H9 (cell line): ENCODE results near the gene CCDC69. TPM values are rescaled to one million over a fixed set of nuclear protein-coding genes. Genes with fewer than 3 reads are reported as not detected.

Experiments
- DNase-seq: peaks from one replicate; pipeline ENCODE4 v3.0.0-alpha.2; 2017
- H2AFZ ChIP-seq: one replicate; pipeline ENCODE4 v1.6.1; 2013; ENCODE audit warnings: mild to moderate bottlenecking, low read length, control low read depth, moderate library complexity
- H2AK5ac ChIP-seq: 2 replicates; pipeline ENCODE4 v1.6.1; 2013; ENCODE audit warnings: low read length, control low read depth, mixed read lengths; ENCODE audit not compliant: insufficient read length
- H2BK120ac ChIP-seq: one replicate; pipeline ENCODE4 v1.6.1; 2013; ENCODE audit warnings: low read depth, mild to moderate bottlenecking, low read length, control low read depth, inconsistent platforms; ENCODE audit not compliant: poor library complexity, severe bottlenecking
- H2BK12ac ChIP-seq: 2 replicates; pipeline ENCODE4 v1.6.1; 2013; ENCODE audit warnings: low read length, control low read depth, mixed read lengths, low read depth; ENCODE audit not compliant: insufficient read length
- H2BK15ac ChIP-seq: 2 replicates; pipeline ENCODE4 v1.6.1; 2013; ENCODE audit warnings: low read depth, low read length, control low read depth
- H2BK20ac ChIP-seq: one replicate; pipeline ENCODE4 v1.6.1; 2013; ENCODE audit warnings: low read depth, mild to moderate bottlenecking, low read length, control low read depth, inconsistent platforms; ENCODE audit not compliant: poor library complexity, severe bottlenecking
- H2BK5ac ChIP-seq: 2 replicates; pipeline ENCODE4 v1.6.1; 2013; ENCODE audit warnings: low read length, control low read depth, mixed read lengths; ENCODE audit not compliant: insufficient read length
- H3K14ac ChIP-seq: 2 replicates; pipeline ENCODE4 v1.6.1; 2013; ENCODE audit warnings: low read length, control low read depth; ENCODE audit not compliant: insufficient read depth
- H3K18ac ChIP-seq: 2 replicates; pipeline ENCODE4 v1.6.1; 2013; ENCODE audit warnings: low read depth, mild to moderate bottlenecking, mixed read lengths, low read length, control low read depth; ENCODE audit not compliant: insufficient read length
- H3K23ac ChIP-seq: 2 replicates; pipeline ENCODE4 v1.6.1; 2013; ENCODE audit warnings: low read length, control low read depth, mixed read lengths, low read depth; ENCODE audit not compliant: insufficient read length
- H3K23me2 ChIP-seq: 2 replicates; pipeline ENCODE4 v1.6.1; 2013; ENCODE audit warnings: low read depth, mild to moderate bottlenecking, mixed read lengths, low read length, control low read depth; ENCODE audit not compliant: insufficient read length, poor library complexity, severe bottlenecking
- H3K27ac ChIP-seq: 2 replicates; pipeline ENCODE4 v1.5.1; 2013; ENCODE audit warnings: low read length, control low read depth, mixed read lengths, low read depth; ENCODE audit not compliant: insufficient read length
- H3K27me3 ChIP-seq: 2 replicates; pipeline ENCODE4 v1.6.1; 2013; ENCODE audit warnings: low read length, control low read depth, inconsistent platforms; ENCODE audit not compliant: insufficient read depth
- H3K4ac ChIP-seq: 2 replicates; pipeline ENCODE4 v1.6.1; 2013; ENCODE audit warnings: low read depth, mild to moderate bottlenecking, control low read depth, inconsistent platforms, low read length, moderate library complexity
- H3K4me1 ChIP-seq: 2 replicates; pipeline ENCODE4 v1.6.1; 2013; ENCODE audit warnings: low read length, control low read depth, inconsistent platforms; ENCODE audit not compliant: insufficient read depth
- H3K4me2 ChIP-seq: 2 replicates; pipeline ENCODE4 v1.6.1; 2013; ENCODE audit warnings: low read length, control low read depth, mixed read lengths; ENCODE audit not compliant: insufficient read length, insufficient read depth
- H3K56ac ChIP-seq: 2 replicates; pipeline ENCODE4 v1.6.1; 2013; ENCODE audit warnings: low read depth, mild to moderate bottlenecking, mixed read lengths, low read length, control low read depth; ENCODE audit not compliant: insufficient read length
- H3K79me1 ChIP-seq: 2 replicates; pipeline ENCODE4 v1.6.1; 2013; ENCODE audit warnings: low read depth, mild to moderate bottlenecking, moderate library complexity, low read length, control low read depth, inconsistent platforms; ENCODE audit not compliant: insufficient read depth, poor library complexity, severe bottlenecking
- H3K79me2 ChIP-seq: 2 replicates; pipeline ENCODE4 v1.6.1; 2013; ENCODE audit warnings: low read length, control low read depth, inconsistent platforms; ENCODE audit not compliant: insufficient read depth
- H3K9ac ChIP-seq: 2 replicates; pipeline ENCODE4 v1.6.1; 2013; ENCODE audit warnings: low read length, control low read depth, mixed read lengths; ENCODE audit not compliant: insufficient read length; ENCODE audit errors: extremely low read depth
- H3K9me3 ChIP-seq: one replicate; pipeline ENCODE4 v1.6.1; 2013; ENCODE audit warnings: low read depth, low read length, inconsistent platforms; ENCODE audit not compliant: control insufficient read depth
- H3T11ph ChIP-seq: one replicate; pipeline ENCODE4 v1.6.1; 2013; ENCODE audit warnings: mild to moderate bottlenecking, low read length, control low read depth, inconsistent platforms
- H4K20me1 ChIP-seq: one replicate; pipeline ENCODE4 v1.6.1; 2013; ENCODE audit not compliant: control insufficient read depth, insufficient read length, insufficient read depth
- H4K5ac ChIP-seq: 2 replicates; pipeline ENCODE4 v1.6.1; 2013; ENCODE audit warnings: low read depth, mild to moderate bottlenecking, mixed read lengths, low read length, control low read depth; ENCODE audit not compliant: insufficient read length
- H4K8ac ChIP-seq: replicated peaks from 2 replicates; pipeline ENCODE4 v1.6.1; 2013; ENCODE audit warnings: low read length, control low read depth, mixed read lengths, low read depth; ENCODE audit not compliant: insufficient read length
- H4K91ac ChIP-seq: 2 replicates; pipeline ENCODE4 v1.6.1; 2013; ENCODE audit warnings: low read depth, mild to moderate bottlenecking, moderate library complexity, mixed read lengths, low read length, control low read depth; ENCODE audit not compliant: insufficient read length
- H3K27ac Mint-ChIP-seq, 3 experiments: 2 replicates in 2 of 3; 3 replicates in 1 of 3; pipeline ENCODE4 v1.8.0; 2020 to 2021; ENCODE audit warnings: mixed read lengths in 3 of 3, mild to moderate bottlenecking in 1 of 3, moderate library complexity in 1 of 3
- H3K27me3 Mint-ChIP-seq: 2 replicates; pipeline ENCODE4 v1.8.0; 2021; ENCODE audit warnings: low read depth, mild to moderate bottlenecking, moderate library complexity, mixed read lengths
- H3K36me3 Mint-ChIP-seq, 3 experiments: 2 replicates in 2 of 3; 3 replicates in 1 of 3; pipeline ENCODE4 v1.8.0; 2020 to 2021; ENCODE audit warnings: low read depth in 3 of 3, mixed read lengths in 3 of 3; ENCODE audit not compliant: insufficient read depth in 1 of 3
- H3K4me1 Mint-ChIP-seq, 2 experiments: 2 replicates each; pipeline ENCODE4 v1.8.0; 2020; ENCODE audit warnings: mixed read lengths in 2 of 2
- H3K4me3 Mint-ChIP-seq, 2 experiments: 2 replicates in 1 of 2; 3 replicates in 1 of 2; pipeline ENCODE4 v1.8.0; 2020 to 2021; ENCODE audit warnings: mild to moderate bottlenecking in 2 of 2, mixed read lengths in 2 of 2, moderate library complexity in 1 of 2
- H3K9me3 Mint-ChIP-seq, 2 experiments: 2 replicates in 1 of 2; 3 replicates in 1 of 2; pipeline ENCODE4 v1.8.0; 2020; ENCODE audit warnings: mild to moderate bottlenecking in 2 of 2, mixed read lengths in 2 of 2, moderate library complexity in 1 of 2
- CTCF ChIP-seq: fragments of 200-600 bp; sonication (generic); conservative IDR thresholded peaks from 3 replicates; pipeline ENCODE4 v1.8.0; 2021; ENCODE audit warnings: antibody characterized with exemption, mild to moderate bottlenecking
- total RNA-seq: library from RNA; stranded (reverse); gene quantifications from 2 replicates; pipeline ENCODE4 v1.2.1, GENCODE V29; 2021

CCDC69 gene
- total RNA-seq, 1 experiment from 2014 or later = 5.3 TPM

DNA sequence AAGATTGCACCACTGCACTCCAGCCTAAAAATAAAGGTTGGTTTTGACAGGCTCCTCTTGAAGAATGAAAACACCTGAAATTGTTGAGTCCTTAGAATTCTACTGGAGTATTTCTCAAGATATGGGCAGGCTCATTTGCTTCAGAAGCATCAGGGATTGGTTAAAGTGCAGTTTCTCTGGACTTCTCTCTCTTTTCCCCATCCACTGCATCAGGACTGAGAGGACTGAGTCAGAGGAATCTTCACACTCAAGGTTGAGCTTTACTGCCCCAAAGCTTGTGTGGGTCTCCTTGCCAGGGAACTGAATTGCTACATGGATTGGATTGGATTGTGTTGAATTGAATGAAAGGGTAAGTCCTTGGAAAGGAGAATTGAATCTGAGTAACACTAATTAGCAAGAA is 7.5 kb upstream of the CCDC69 start:
- no peak overlapping the region for H3K18ac ChIP-seq
- Mint-ChIP-seq H3K27ac (no peak overlapping the region), H3K9me3 (no peaks in the 10 kb centered on the region), H3K4me3 (no peak overlapping the region), H3K4me1 (0 out of 4 replicates have a peak, but pooled peaks cover 0 to 3% of the 10 kb centered on the region in 2 experiments), H3K36me3 (no peaks in the 10 kb centered on the region), H3K27me3 (peaks cover 2% of the 10 kb centered on the region; the same call in 1 of the 2 replicates)
- no peak overlapping the region for H2BK12ac ChIP-seq
- H3K56ac ChIP-seq = no peak overlapping the region
- no peak overlapping the region for H3K27ac ChIP-seq
- no peaks in the 10 kb centered on the region for H3K9me3 ChIP-seq
- H2BK5ac ChIP-seq = no peak overlapping the region
- no peaks in the 10 kb centered on the region for H3K79me2 ChIP-seq
- no peak overlapping the region for H4K5ac ChIP-seq
- H3K4ac ChIP-seq = no peak overlapping the region
- H2BK15ac ChIP-seq = no peak overlapping the region
- no peak overlapping the region for H3K9ac ChIP-seq
- no peak for DNase-seq
- H3K79me1 ChIP-seq = no peaks in the 10 kb centered on the region
- H3T11ph ChIP-seq = no peak overlapping the region
- H2AFZ ChIP-seq = no peak overlapping the region
- H2AK5ac ChIP-seq = no peak overlapping the region
- no peak for TF ChIP-seq CTCF
- H3K14ac ChIP-seq = no peak overlapping the region
- no peak overlapping the region for H4K91ac ChIP-seq
- H2BK120ac ChIP-seq = no peak overlapping the region
- H3K4me2 ChIP-seq = no peak overlapping the region
- no peaks in the 10 kb centered on the region for H3K27me3 ChIP-seq
- no peaks in the 10 kb centered on the region for H3K23me2 ChIP-seq
- no peak overlapping the region for H2BK20ac ChIP-seq
- H3K4me1 ChIP-seq = no peaks in the 10 kb centered on the region
- H4K20me1 ChIP-seq = no peaks in the 10 kb centered on the region
- H3K23ac ChIP-seq = no peak overlapping the region
- H4K8ac ChIP-seq = no peak overlapping the region
